Occipital lobe (tissue), 2 donors: ENCODE results near the gene DOHH. TPM values are rescaled to one million over a fixed set of nuclear protein-coding genes. Genes with fewer than 3 reads are reported as not detected.
"Not testable (repeated sequence)": the region's sequence is repeated elsewhere in the genome, so short reads cannot be mapped to it uniquely, and the experiment has no call there.

Experiments
- DNase-seq: peaks from one replicate; lab custom pipeline; 2025; lab: John Stamatoyannopoulos, UW
- total RNA-seq: library from RNA; depleted of rRNA; stranded (reverse); fragments of >200 nt; gene quantifications from one replicate; pipeline ENCODE4 v1.2.3, GENCODE V29; 2014

DOHH gene
- total RNA-seq, 1 donor from 2014 or later: 10.6 TPM

DNA sequence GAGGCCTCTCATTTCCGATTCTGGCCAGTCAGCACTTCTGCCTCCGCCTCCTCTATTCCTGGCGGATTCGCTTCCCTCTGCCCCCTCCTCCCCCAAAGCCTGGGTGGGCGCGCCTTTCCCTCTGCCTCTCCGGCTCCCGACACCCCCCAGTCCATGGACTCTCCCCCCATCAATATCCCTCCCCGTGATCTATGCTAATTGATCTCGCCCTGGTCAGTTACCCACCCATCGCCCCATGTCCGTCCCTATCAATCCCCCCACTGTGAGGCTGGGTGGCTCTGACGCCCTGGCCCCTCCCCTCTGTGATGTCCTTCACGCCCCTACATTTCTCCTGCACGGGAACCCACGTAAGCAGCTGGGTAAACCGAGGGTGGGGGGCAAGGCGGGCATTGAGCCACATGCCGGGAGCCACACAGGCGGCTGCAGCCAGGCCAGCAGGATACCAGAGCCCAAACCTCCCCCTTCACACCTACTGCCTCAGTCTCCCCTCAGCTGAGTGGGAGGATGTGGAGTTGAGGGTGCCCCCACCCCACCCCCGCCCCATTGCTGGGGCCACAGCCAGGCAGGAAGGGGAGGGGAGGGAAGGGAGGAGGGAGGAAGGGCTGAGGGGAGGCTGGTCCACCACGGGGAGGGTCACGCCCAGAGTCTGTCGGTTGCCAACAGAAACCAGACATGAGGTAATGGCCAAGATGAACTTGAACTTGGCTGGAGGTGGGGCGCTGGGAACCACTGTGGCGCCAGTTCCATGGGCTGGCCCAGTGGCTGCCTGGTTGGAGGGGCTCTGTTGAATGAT, 41.2 kb downstream of the DOHH start:
- DNase-seq: no peak

DNA sequence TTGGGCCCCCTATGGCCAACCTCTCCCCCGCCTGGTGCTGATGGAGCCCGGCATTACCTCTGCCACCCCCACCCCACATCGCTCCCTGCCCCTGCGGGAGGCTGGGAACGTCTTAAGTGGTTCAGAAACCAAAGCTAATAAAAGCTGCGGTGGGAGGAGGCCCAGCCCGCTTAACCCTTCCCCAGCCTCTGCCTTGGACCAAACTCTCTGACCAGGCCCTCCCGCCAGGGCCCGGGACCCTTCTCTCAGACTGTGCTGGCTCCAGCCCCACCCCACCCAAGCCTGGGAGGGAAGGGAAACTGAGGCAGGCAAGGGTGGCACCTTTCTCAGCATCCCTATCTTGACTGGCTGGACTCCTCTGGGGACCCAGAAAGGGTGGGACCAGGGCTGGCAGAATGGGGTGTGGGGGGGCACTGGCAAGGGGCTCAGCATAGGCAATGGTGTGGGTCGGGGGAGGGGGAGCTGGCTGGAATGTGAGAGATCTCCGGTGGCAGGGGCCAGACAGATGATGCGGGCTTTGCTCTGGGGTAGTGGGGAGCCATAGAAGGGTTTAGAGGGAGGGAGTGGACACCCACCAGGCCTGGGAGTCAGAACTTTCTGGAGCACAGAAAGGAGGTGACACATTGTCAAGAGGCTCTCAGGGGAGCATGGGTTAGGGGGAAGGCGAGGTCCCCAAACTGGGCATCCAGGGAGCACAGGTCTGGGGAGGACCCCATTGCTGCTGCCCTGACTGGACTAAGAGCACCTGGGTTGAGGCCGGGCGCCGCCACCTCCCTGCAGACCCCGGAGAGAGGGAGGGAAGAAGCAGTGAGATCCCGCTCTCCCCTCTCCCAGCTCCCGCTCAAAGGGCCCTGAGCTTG, 42.0 kb downstream of the DOHH start:
- no peak for DNase-seq

DNA sequence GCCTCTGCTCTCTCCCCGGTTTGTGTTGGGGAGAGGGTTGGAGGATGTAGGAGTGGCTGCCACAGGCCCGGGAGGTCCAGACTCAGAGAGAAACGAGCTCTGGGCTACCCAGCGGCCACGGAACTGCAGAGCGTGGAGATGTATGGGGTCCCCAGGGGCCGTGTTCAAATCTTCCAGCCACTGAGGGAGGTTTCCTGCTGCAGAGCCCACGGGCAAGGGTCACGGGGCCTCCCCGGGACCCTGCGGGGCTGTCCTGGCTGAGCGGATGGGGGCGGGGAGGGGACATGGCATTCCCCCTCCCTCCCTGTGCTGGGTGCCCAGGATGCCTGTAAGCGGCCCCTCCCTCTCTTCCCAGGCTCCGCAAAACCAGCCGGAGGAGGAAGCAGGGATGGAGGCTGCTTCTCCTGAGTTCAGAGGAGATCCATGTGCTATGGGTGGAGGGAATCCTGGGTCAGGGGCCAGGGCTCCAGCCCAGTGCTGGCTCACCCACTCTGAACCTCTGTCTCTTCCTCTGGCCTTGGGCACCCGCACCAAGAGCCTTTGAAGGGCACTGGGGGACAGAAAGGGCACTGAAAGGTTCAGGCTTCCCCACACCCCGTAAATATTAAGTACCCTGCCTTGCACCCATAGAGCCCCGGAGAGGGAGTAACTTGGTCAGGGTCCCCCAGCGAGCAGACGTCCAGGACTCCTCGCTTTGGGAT, 42.8 kb downstream of the DOHH start:
- no peak for DNase-seq

DNA sequence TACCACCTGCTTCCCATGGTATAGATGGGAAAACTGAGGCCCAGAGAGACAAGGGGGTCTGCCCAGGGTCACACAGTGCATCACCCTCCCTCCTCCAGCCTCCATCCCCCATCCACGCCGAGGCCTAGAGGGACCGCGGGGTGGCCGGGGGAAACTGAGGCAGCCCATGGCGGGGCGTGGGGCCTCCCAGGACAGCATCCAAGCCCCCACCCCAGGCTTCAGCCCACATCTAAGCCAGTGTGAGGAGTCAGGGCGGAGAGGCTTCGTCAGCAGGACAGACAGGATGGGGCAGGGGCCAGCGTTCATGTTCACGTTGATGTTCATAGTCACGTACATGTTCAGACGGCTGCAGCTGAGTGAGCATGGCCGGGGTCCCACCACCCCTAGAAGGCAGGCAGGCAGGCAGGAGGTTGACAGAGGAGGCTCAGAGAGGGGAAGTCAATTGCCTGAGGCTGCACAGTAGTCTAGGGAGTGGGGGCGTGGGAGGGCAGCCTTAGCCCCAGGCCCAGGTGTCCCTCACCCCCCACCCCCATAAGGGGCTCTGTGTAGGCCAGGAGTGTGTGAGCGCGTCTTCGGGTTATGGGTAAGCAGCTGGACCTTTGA, 43.4 kb downstream of the DOHH start:
- no peak for DNase-seq

DNA sequence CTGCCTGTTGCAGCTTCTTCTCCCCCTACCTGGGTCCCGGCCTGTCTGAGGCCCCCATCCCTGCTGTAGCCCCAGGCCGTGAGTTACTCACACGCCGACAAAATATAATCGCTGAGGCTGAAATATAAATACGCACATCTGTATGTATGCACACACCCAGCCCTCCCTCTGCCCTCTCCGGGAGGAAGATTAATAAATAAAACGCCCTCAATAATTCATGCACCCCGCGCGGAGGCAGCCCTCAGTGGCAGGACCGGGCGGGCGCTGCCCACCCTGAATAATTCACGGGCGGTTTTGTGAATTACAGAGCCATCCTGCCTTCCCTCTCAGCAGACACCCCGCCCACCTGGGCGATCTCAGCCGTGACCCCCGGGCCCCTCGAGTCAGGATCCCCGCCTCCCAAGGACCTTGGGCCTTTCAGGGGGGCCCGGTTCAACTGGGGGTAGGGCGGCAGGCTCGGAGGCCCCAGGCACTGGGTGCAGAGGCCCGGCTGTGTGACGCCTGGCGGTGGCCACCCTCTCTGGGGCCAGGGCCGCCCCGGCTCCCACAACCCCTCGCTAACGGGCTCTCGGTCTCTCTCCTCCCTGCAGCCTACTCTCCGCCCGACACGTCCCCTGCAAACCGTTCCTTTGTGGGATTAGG, 44.4 kb downstream of the DOHH start:
- DNase-seq: no peak

DNA sequence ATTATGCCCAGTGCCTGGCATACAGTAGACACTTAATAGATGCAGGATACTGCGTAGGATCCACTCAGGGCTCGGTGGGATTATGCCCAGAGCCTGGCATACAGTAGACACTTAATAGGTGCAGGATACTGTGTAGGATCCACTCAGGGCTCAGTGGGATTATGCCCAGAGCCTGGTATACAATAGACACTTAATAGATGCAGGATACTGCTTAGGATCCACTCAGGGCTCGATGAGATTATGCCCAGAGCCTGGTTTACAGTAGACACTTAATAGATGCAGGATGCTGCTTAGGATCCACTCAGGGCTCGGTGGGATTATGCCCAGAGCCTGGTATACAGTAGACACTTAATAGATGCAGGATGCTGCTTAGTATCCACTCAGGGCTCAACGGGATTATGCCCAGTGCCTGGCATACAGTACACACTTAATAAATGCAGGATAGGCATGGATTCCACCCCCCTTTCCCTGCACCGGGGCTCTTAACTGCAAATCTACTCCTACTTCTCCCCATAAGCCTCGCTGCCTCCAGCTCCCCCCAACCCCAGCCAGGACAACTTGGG, 45.0 kb downstream of the DOHH start:
- DNase-seq: no peak

DNA sequence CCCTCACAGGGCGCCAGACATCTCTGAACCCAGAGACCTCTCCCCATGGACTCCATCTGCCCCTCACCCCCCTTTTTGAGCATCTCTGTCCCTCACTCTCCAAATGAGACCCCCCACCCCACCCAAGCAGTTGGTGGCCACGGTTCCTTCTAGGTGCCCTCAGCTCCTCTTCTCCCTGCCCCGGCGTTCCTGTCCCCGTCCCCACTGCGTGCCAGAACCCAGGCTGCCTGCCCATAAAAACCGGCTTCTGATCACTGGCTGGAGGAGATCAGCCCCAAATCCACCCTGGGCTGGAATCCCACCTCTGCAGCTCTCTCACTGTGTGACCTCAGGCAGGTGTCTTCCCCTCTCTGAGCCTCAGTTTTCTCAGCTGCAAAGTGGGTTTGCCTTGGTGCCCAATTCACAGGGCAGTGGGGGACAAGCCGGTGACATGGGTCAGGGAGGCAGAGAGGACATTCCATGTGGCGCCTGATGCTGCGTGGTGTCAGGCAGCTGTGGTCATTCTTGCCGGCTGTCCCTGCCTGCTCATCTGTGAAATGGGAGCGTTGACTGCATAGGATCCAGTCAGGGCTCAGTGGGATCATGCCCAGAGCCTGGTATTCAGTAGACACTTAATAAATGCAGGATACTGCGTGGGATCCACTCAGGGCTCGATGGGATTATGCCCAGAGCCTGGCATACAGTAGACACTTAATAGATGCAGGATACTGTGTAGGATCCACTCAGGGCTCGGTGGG, 45.6 kb downstream of the DOHH start:
- DNase-seq: no peak

DNA sequence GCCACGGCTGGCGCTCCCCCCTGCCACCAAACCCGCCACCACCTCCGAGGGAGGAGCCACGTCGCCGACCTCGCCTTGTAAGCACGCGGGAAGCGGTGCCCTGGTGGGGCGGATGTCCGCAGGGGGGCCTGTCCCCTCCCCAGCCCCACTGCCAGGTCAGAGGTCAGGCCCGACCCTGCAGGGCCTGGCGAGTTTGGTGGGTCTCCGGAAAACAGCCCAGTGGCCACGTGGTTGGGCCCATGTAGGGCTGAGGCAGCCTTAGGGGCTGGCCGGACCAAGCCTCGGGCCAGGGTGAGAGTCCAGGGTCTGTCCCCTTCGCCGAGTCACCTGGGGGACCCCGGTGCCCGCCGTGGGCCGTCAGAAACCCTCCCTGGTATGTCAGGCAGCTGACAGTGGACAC, 46.6 kb downstream of the DOHH start:
- no peak for DNase-seq

DNA sequence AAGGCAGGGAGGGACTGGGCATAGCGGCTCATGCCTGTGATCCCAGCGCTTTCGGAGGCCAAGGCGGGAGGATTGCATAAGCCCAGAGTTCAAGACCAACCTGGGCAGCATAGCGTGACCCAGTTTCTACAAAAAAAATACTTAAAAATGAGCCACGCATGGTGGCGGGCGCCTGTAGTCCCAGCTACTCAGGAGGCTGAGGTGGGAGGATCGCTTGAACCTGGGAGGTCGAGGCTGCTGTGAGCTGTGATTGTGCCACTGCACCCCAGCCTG, 47.6 kb downstream of the DOHH start:
- not testable (repeated sequence) for DNase-seq

DNA sequence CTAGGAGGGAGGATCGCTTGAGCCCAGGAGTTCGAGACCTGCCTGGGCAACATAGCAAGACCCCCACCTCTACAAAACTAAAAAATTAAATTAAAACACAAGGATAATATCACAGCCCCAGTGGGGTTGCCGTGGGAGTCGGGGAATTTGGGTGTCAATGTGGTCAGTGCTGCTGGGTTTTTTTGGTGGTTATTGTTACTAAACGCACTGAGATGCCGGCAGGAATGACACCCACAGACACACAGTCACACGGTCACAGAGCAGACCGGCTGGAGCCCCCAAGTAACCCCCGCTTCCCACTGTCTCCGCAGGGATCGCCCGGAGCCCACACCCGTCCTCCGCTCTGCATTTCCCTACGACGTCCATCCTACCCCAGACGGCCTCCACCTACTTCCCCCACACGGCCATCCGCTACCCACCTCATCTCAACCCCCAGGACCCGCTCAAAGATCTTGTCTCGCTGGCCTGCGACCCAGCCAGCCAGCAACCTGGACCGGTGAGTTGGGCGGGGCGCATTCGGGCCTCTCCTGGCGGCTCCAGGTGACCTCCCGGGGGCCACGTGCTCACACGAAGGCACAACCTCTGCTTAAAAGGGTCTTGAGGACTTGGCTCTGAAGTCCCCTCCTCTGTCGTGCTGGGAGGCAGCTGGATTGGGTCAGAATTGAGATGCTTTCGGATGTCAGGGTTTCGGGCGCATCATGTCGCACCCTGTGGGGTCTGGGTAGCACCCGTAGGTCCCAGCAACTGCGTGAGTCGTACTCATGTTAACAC, 48.1 kb downstream of the DOHH start:
- no peak for DNase-seq

DNA sequence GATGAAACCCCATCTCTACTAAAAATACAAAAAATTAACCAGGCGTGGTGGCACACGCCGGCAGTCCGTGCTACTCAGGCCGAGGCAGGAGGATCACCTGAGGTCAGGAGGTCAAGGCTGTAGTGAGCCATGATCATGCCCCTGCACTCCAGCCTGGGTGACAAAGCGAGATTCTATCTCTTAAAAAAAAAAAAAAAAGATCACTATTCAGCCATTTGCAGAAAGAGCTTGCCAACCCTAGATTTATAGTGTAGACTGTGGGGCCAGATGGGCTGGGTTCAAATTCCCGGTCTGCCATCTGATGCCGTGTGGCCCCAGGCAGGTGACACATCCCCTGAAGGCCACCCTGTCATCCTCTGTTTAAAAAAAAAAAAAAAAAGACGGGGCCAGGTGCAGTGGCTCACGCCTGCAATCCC, 49.0 kb downstream of the DOHH start:
- DNase-seq: no peak

DNA sequence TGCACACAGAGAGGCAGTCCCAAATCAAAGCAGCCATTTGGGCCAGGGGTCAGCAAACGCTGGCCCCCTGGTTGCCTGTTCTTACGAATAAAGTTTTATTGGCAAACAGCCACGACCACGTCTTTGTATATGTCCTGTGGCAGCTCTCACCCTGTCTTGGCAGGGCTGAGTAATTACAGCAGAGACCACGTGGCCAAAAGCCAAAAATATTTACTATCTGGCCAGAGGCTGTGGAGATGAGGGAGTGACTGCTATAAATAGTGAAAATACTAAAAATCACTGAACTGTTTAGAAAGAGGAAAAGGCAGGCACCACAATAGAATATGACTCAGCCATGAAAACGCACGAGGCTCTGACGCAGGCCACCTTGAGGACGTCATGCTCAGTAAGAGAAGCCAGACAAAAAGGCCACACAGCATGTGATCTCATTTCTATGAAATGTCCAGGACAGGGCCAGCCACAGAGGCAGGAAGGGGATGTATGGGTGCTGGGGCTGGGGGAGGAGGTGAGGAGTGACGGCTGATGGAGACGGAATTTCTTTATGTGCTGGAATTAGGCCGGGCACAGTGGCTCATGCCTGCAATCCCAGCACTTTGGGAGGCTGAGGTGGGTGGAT, 49.6 kb downstream of the DOHH start:
- no peak for DNase-seq

DNA sequence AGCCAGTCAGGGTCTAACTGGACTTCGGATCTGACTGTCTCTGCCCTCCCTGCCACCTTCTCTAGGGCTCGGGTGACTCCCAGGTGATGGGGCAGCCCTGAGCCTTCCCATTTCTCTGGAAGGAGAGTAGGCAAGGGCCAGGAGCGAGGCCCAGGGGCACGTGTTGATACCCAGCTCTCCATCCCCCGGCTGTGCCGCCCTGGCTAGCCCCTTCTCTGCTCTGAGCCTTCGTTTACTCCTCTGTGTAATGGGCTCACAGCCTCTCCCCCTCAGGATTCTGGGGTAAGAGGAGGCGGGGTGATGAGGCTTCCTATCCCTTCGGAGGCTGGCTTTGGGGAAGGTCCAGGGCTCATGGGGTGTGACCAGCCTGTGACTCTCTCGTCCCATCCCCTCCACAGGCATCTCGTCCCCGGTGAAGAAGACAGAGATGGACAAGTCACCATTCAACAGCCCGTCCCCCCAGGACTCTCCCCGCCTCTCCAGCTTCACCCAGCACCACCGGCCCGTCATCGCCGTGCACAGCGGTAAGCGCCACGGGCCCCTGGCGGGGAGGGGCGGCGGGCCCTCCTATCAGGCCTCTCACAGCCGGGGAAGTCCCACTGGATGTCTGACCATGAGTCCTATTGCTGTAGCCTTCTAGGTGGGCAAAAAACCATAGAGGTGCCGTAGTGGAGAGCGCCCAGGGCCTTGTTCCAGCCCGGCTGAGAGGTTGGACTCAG, 51.7 kb downstream of the DOHH start:
- no peak for DNase-seq

DNA sequence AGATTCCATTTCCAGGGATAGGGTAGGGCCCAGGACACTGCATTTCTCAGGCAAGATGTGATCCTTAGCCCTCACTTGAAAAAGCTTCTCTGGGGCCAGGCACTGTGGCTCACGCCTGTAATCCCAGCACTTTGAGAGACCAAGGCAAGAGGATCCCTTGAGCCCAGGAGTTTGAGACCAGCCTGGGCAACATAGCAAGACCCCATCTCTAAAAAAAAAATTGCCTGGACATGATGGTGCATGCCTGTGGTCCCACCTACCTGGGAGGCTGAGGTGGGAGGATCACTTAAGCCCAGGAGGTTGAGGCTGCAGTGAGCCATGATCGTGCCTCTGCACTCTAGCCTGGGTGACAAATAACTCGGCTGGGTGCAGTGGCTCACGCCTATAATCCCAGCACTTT, 53.8 kb downstream of the DOHH start:
- DNase-seq: not testable (repeated sequence)

DNA sequence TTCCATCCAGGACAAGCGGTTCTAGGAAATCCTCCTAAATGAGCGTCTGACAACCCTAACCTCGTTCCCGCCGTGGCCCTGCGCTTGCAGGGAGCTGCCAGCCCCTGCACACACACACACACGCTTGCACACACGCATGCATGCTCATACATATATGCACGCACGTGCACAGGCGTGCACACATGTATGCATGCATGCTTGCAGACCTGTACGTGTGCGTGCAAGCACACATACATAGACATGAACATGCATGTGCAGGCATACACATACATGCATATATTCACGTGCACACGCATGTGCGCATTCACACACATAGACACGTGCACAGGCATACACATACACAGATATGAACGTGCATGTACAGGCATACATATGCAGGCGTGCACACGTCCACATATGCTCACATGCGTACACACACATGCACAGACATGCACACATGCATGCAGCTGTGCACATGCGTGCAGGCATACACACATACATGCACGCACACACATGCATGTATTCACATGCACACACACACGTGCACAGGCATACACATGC, 55.7 kb downstream of the DOHH start:
- no peak for DNase-seq

DNA sequence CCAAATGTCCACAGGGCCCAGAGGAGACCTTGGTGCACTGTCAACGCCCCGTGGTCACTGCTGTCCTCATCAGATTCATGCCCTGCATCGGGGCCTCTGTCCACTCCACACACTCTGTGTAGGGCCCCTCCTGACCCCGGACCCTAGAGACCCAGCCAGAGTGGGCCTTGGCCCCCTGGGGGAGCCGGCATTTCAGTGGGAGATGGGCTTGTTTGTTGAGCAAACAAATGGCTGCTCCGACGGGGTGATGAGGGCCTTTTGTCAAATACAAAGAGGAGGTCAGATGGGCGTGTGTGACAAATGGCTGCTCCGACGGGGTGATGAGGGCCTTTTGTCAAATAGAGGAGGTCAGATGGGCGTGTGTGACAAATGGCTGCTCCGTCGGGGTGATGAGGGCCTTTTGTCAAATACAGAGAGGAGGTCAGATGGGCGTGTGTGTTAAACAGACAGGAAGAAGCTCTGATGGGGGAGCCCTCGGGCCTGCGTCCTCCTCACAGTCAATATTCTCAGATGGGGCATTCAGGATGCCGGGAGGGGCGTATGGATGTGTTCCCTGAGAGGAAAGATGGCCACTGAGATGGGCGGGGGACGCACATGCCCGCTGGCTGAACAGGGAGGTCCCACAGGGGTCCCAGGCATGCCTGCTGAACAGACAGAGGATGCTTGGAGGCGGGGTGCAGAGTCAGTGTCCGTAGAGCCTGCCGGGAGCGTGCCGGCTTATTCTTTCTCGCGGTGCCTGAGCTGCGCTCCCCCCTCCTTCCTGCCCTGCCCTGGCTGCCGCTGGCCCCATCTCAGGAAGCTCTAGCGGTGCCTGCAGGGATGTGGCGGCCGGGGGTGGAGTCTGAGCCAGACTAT, 56.4 kb downstream of the DOHH start:
- DNase-seq: peak; percentile 77

DNA sequence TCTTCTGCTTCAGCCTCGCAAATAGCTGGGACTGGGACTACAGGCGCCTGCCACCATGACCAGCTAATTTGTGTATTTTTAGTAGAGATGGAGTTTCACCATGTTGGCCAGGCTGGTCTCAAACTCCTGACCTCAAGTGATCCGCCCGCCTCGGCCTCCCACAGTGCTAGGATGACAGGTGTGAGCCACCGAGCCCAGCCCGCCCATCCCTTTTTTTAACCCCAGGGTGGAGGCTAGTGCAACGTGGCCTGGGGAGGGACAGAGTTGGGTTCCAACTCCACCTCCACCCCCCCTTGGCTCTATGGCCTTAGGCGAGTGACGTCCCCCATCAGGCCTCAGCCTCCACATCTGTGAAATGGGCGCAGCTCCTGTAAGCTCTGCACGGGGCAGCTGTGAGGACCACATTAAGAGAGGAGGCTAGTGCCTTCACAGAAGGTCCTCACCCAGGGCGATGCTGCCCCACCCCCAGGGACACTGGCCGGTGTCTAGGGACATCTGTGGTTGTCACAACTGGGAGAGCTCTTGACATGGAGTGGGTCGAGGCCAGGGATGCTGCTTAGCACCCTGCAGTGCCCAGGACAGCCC, 57.9 kb downstream of the DOHH start:
- DNase-seq: no peak
